GM03348 (cell line): ENCODE measurements around the gene TNFRSF25.

ENCODE experiments used
- DNase-seq: peaks from one replicate; pipeline ENCODE4 v3.0.0; 2012; ENCODE audit warnings: low spot score

TNFRSF25 gene

DNA sequence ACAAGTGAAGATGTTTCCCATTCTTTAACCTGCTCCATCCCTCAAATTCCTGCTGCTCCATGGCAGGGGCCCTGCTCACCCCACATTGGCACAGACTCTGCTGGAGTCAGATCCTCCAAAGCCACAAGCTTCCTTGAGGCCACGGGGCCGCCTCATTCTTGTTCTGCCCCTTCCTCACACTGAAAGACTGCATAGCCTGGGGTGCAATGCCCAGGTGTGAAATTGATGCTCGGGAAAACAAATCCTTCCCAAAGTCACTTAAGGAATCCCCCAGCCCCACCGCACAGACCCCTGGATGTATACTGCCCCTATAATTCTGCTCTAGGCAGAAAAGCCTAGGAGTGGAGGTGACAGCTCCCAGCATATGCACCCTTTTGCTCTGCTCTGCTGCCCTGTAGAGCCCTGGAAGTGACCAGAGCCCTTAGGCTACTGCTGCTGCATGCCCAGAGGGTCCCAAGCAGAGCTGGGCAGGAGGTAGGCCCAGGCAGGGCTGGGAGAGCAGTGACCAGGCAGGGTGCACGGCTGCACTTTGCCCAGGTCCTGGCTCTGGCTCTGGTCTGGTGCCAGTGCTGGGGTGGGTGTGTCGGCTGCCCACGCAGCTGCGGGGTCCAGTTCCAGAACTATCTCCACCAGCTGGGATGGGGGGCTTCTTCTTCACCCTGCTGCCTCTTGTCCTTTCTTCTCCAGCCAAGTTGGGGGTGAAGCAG is 47.9 kb downstream of the TNFRSF25 start:
- DNase-seq = no peak

DNA sequence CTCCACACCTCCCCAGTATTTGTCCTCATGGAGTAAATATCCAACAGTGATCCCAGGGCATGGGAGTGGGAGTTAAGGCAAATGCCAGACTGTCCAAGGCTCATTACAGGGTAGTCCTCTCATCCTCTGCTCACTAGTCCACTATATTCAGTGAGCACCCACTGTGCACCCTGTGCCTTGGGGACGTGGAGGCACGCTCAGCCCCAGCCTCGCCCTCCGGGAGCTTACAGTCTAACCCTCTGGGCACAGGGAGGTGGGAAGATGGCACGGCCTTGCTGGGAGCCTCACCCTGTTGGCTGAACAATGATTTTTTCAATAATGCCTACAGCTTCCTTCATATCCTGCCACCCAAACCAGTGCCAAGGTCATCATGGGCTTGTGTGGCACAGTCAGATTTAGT is 49.1 kb downstream of the TNFRSF25 start:
- no peak for DNase-seq

- DNase-seq = no peak
Measured at GRCh38 chr1:6416295-6416656, 49.7 kb downstream of the TNFRSF25 start.

DNA sequence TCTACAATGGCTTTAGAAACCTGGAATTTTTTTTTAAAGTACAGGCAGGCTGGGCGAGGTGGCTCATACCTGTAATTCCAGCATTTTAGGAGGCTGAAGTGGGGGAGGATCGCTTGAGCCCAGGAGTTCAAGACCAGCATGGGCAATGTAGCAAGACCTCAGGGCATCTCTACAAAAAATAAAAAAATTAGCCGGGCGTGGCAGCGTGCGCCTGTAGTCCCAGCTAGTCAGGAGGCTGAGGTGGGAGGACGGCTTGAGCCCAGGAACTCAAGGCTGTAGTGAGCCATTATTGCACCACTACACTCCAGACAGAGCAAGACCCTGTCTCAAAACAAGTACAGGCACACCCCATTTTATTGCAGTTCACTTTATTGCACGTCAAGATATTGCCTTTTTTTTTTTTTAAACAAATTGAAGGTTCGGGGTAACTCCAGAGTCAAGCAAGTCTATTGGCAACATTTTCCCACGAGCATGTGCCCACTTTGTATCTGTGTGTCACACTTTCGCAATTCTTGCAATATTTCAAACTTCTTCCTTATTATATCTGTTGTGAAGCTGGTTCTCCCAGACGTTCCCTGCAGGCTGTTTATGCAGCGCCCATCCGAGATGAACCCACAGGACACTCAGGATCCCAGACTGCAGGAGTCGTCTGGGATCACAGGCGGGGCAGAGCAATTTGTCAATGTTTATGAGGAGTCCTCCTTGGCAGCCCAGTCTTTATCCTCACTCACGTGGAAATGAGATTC is 50.9 kb downstream of the TNFRSF25 start:
- no peak for DNase-seq

- DNase-seq = peak; percentile 78
Measured at GRCh38 chr1:6414443-6414844, 51.5 kb downstream of the TNFRSF25 start.

DNA sequence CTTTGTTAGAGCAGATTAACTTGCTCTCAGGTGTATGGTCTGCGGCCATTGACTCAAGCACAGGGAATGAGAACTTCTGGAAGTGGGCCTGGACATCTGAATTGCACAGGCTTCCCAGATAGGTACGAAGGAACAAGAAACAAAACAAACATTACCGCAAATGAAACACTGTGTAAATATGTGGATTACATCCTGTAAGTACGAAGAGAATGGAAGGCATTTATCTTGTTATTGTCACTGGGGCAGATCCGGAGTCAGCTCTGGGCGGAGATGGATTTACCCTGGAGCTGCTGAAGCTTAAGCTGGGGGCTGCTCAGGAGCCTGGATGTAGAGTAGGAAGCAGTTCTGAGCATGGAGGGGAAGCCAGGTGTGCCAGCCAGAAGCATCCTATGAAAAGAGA is 53.1 kb downstream of the TNFRSF25 start:
- DNase-seq = no peak
